ENCODE data around the gene NLRP14. TPM values are rescaled to one million over a fixed set of nuclear protein-coding genes. Genes with fewer than 3 reads are reported as not detected.

The NLRP14 gene
- total RNA-seq, 1 experiment from 2014 or later = 0.11 TPM

- Histone ChIP-seq H3K4me1 (ENCODE audit: insufficient read depth, low read length) (no peaks in the 10 kb centered on the region), H4K20me1 (ENCODE audit: low read length) (no peaks in the 10 kb centered on the region), H3K27ac (ENCODE audit: low read length) (no peak overlapping the region), H3K9me2 (replicated peaks; ENCODE audit: low read length) (no peaks in the 10 kb centered on the region), H2AFZ (ENCODE audit: low read length) (no peak overlapping the region), H3K36me3 (ENCODE audit: low read depth, low read length) (no peaks in the 10 kb centered on the region), H3K27me3 (ENCODE audit: low read length) (peaks cover 37% of the 10 kb centered on the region), H3K4me2 (ENCODE audit: low read length) (no peak overlapping the region), H3K9me3 (ENCODE audit: low read length) (no peaks in the 10 kb centered on the region), H3K9ac (ENCODE audit: low read length) (no peak overlapping the region), H3K79me2 (ENCODE audit: low read length) (no peaks in the 10 kb centered on the region), H3F3A (ENCODE audit: low read length, unreplicated experiment) (no peaks in the 10 kb centered on the region), H3K4me3 (ENCODE audit: low read length) (no peak overlapping the region)
- no TSS peak for BruUV-seq (replicated peaks)
- CTCF ChIA-PET = interaction anchor here (0.6 kb wide), 1 partner anchor 567 kb away, joined by 3 read pairs; no protein-coding TSS in a partner anchor
- TF ChIP-seq, protein P1, sequence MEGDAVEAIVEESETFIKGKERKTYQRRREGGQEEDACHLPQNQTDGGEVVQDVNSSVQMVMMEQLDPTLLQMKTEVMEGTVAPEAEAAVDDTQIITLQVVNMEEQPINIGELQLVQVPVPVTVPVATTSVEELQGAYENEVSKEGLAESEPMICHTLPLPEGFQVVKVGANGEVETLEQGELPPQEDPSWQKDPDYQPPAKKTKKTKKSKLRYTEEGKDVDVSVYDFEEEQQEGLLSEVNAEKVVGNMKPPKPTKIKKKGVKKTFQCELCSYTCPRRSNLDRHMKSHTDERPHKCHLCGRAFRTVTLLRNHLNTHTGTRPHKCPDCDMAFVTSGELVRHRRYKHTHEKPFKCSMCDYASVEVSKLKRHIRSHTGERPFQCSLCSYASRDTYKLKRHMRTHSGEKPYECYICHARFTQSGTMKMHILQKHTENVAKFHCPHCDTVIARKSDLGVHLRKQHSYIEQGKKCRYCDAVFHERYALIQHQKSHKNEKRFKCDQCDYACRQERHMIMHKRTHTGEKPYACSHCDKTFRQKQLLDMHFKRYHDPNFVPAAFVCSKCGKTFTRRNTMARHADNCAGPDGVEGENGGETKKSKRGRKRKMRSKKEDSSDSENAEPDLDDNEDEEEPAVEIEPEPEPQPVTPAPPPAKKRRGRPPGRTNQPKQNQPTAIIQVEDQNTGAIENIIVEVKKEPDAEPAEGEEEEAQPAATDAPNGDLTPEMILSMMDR (conservative IDR thresholded peaks at IDR 0.05; ENCODE audit: low read depth, low read length) = peak; percentile 86
- TF ChIP-seq EZH2phosphoT487 (IDR thresholded peaks at IDR 0.05; ENCODE audit: borderline replicate concordance, low read length) (no peak), EZH2 (IDR thresholded peaks at IDR 0.05; ENCODE audit: low read length, unreplicated experiment) (no peak)
- DNase-seq (peak; percentile 72), ATAC-seq (peak; percentile 73)
- intact Hi-C loops (cut with micrococcal nuclease) = loop anchor here (1.0 to 2.0 kb wide), 4 partner anchors 180 to 596 kb away; no protein-coding TSS in a partner anchor
- POLR2A ChIA-PET (ENCODE audit: unreplicated experiment) = no interaction called here
Measured at GRCh38 chr11:7098235-7098832, 78.1 kb downstream of the NLRP14 start.

DNA sequence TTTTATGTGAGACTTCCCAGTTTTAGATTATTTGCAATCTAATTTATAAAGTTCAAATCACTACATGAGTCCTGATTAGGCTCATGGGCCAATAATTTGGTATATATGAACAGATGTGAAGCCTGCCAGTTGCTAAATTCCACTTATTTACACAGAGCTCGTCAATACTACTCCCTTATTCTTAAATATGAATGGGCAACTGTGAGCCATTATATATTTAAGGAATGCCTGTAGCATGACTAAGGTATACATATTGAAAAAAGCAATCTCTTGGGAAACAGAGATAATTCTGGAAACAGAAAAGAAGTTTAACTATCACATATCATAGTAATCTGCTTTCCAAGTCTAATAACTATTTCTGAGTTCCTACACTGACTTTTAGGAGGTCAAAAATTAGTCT is 95.5 kb downstream of the NLRP14 start:
- Histone ChIP-seq H3K9me3 (ENCODE audit: low read length) (no peaks in the 10 kb centered on the region), H3K4me1 (ENCODE audit: insufficient read depth, low read length) (no peaks in the 10 kb centered on the region), H3K9me2 (replicated peaks; ENCODE audit: low read length) (no peaks in the 10 kb centered on the region), H3K9ac (ENCODE audit: low read length) (no peak overlapping the region), H3K79me2 (ENCODE audit: low read length) (no peaks in the 10 kb centered on the region), H3K27ac (ENCODE audit: low read length) (no peak overlapping the region), H2AFZ (ENCODE audit: low read length) (no peak overlapping the region), H3K27me3 (ENCODE audit: low read length) (peaks cover 31% of the 10 kb centered on the region), H3K4me2 (ENCODE audit: low read length) (no peak overlapping the region), H3K36me3 (ENCODE audit: low read depth, low read length) (no peaks in the 10 kb centered on the region), H3K4me3 (ENCODE audit: low read length) (no peak overlapping the region), H4K20me1 (ENCODE audit: low read length) (no peaks in the 10 kb centered on the region), H3F3A (ENCODE audit: low read length, unreplicated experiment) (no peaks in the 10 kb centered on the region)
- ATAC-seq (no peak), DNase-seq (no peak)
- CTCF ChIA-PET = no interaction called here
- POLR2A ChIA-PET (ENCODE audit: unreplicated experiment) = no interaction called here
- intact Hi-C loops (cut with micrococcal nuclease) = no loop called here
- no TSS peak for BruUV-seq (replicated peaks)
- TF ChIP-seq, protein P1 (conservative IDR thresholded peaks at IDR 0.05; ENCODE audit: low read depth, low read length) = no peak
- no peak for TF ChIP-seq EZH2phosphoT487 (IDR thresholded peaks at IDR 0.05; ENCODE audit: borderline replicate concordance, low read length)
- no peak for TF ChIP-seq EZH2 (IDR thresholded peaks at IDR 0.05; ENCODE audit: low read length, unreplicated experiment)

DNA sequence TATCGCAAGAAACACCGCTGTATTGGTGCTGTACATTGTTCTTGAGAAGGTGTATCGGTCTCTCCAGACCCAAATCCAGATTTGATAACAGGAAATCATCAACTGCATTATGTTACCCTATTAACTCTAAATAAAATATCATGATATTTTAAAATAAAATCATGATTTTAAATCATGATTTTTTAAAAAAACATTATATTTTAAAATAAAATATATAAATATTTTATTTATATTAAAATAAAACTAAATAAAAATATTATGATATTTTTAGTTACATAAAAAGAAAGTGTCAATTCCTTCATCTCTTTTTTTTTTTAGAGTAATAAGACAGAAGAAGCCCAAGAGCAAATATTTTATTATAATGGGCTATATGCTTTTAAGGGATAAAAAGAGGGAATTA is 96.1 kb downstream of the NLRP14 start:
- ATAC-seq (no peak), DNase-seq (no peak)
- H3K4me3 ChIP-seq (ENCODE audit: low read length) = no peak overlapping the region
- no peaks in the 10 kb centered on the region for H3K36me3 ChIP-seq (ENCODE audit: low read depth, low read length)
- H3K4me2 ChIP-seq (ENCODE audit: low read length) = no peak overlapping the region
- no peak overlapping the region for H3K9ac ChIP-seq (ENCODE audit: low read length)
- H3K27ac ChIP-seq (ENCODE audit: low read length) = no peak overlapping the region
- H3K4me1 ChIP-seq (ENCODE audit: insufficient read depth, low read length) = no peaks in the 10 kb centered on the region
- intact Hi-C loops (cut with micrococcal nuclease) = no loop called here
- H3K79me2 ChIP-seq (ENCODE audit: low read length) = no peaks in the 10 kb centered on the region
- peaks cover 34% of the 10 kb centered on the region for H3K27me3 ChIP-seq (ENCODE audit: low read length)
- H3F3A ChIP-seq (ENCODE audit: low read length, unreplicated experiment) = no peaks in the 10 kb centered on the region
- H4K20me1 ChIP-seq (ENCODE audit: low read length) = no peaks in the 10 kb centered on the region
- CTCF ChIA-PET = no interaction called here
- H2AFZ ChIP-seq (ENCODE audit: low read length) = no peak overlapping the region
- no peaks in the 10 kb centered on the region for H3K9me2 ChIP-seq (replicated peaks; ENCODE audit: low read length)
- POLR2A ChIA-PET (ENCODE audit: unreplicated experiment) = no interaction called here
- BruUV-seq (replicated peaks) = no TSS peak
- no peaks in the 10 kb centered on the region for H3K9me3 ChIP-seq (ENCODE audit: low read length)
- TF ChIP-seq, protein P1 (conservative IDR thresholded peaks at IDR 0.05; ENCODE audit: low read depth, low read length) = no peak
- TF ChIP-seq EZH2phosphoT487 (IDR thresholded peaks at IDR 0.05; ENCODE audit: borderline replicate concordance, low read length) (no peak), EZH2 (IDR thresholded peaks at IDR 0.05; ENCODE audit: low read length, unreplicated experiment) (no peak)
